ENCODE results near the gene TOM1L2.

Gene TOM1L2

GRCh38 chr17:17823433-17824118 lies 148.6 kb downstream of the TOM1L2 start:
- TF ChIP-seq CTCF (IDR thresholded peaks at IDR 0.05; ENCODE audit: insufficient read depth, low read depth, low read length, missing control alignments) = no peak
- peak overlapping the region; percentile 51 for H3K4me3 ChIP-seq (ENCODE audit: low read depth, low read length)
- DNase-seq (ENCODE audit: low read depth) = peak; percentile 93

- H3K4me3 ChIP-seq (ENCODE audit: low read depth, low read length) = peak overlapping the region; percentile 40
- DNase-seq (ENCODE audit: low read depth) = no peak
- no peak for TF ChIP-seq CTCF (IDR thresholded peaks at IDR 0.05; ENCODE audit: insufficient read depth, low read depth, low read length, missing control alignments)
Measured at GRCh38 chr17:17822616-17823015, 149.6 kb downstream of the TOM1L2 start.

GRCh38 chr17:17822189-17822588 lies 150.0 kb downstream of the TOM1L2 start:
- H3K4me3 ChIP-seq (ENCODE audit: low read depth, low read length) = no peak overlapping the region
- DNase-seq (ENCODE audit: low read depth) = no peak
- TF ChIP-seq CTCF (IDR thresholded peaks at IDR 0.05; ENCODE audit: insufficient read depth, low read depth, low read length, missing control alignments) = no peak

- no peak for DNase-seq (ENCODE audit: low read depth)
- no peak overlapping the region for H3K4me3 ChIP-seq (ENCODE audit: low read depth, low read length)
- no peak for TF ChIP-seq CTCF (IDR thresholded peaks at IDR 0.05; ENCODE audit: insufficient read depth, low read depth, low read length, missing control alignments)
Measured at GRCh38 chr17:17820463-17821158, 151.6 kb downstream of the TOM1L2 start.

- no peak overlapping the region for H3K4me3 ChIP-seq (ENCODE audit: low read depth, low read length)
- DNase-seq (ENCODE audit: low read depth) = no peak
- no peak for TF ChIP-seq CTCF (IDR thresholded peaks at IDR 0.05; ENCODE audit: insufficient read depth, low read depth, low read length, missing control alignments)
Measured at GRCh38 chr17:17820046-17820445, 152.2 kb downstream of the TOM1L2 start.

GRCh38 chr17:17819561-17819995 lies 152.6 kb downstream of the TOM1L2 start:
- DNase-seq (ENCODE audit: low read depth) = peak; percentile 91
- TF ChIP-seq CTCF (IDR thresholded peaks at IDR 0.05; ENCODE audit: insufficient read depth, low read depth, low read length, missing control alignments) = no peak
- no peak overlapping the region for H3K4me3 ChIP-seq (ENCODE audit: low read depth, low read length)
